Kidney epithelial cell (primary cell): ENCODE measurements around the gene TMEM187. TPM values are rescaled to one million over a fixed set of nuclear protein-coding genes. Genes with fewer than 3 reads are reported as not detected.
"Not testable (repeated sequence)": the region's sequence is repeated elsewhere in the genome, so short reads cannot be mapped to it uniquely, and the experiment has no call there.

ENCODE experiments used
- DNase-seq: peaks from one replicate; pipeline ENCODE4 v3.0.0-alpha.2; 2010; ENCODE audit warnings: low read depth
- H3K27me3 ChIP-seq: 2 replicates; pipeline ENCODE4 v1.6.0; 2011; ENCODE audit warnings: low read length; ENCODE audit not compliant: control insufficient read depth, insufficient read depth
- H3K36me3 ChIP-seq: 2 replicates; pipeline ENCODE4 v1.5.1; 2011; ENCODE audit warnings: low read length; ENCODE audit not compliant: control insufficient read depth, insufficient read depth
- H3K4me3 ChIP-seq: 2 replicates; pipeline ENCODE4 v1.5.1; 2011; ENCODE audit warnings: low read depth, mild to moderate bottlenecking, control low read depth, low read length
- CTCF ChIP-seq: IDR thresholded peaks from 2 replicates; pipeline ENCODE4 v1.5.1; 2011; ENCODE audit warnings: mild to moderate bottlenecking, moderate library complexity, low read length, control low read depth, inconsistent platforms; ENCODE audit not compliant: insufficient read depth, poor library complexity, severe bottlenecking
- total RNA-seq: library from RNA; depleted of rRNA; stranded (reverse); fragments of >200 nt; gene quantifications from 2 replicates; pipeline ENCODE4 v1.2.3, GENCODE V29; 2015

TMEM187 gene
- total RNA-seq, 1 donor from 2014 or later = 6.7 TPM

GRCh38 chrX:153974003-153974725, 1.6 kb downstream of the TMEM187 start:
- no peak for TF ChIP-seq CTCF
- DNase-seq = no peak
- Histone ChIP-seq H3K4me3 (no peak overlapping the region), H3K27me3 (no peaks in the 10 kb centered on the region), H3K36me3 (no peaks in the 10 kb centered on the region)

GRCh38 chrX:153974726-153975286, 2.3 kb downstream of the TMEM187 start:
- DNase-seq = no peak
- Histone ChIP-seq H3K4me3 (no peak overlapping the region), H3K36me3 (no peaks in the 10 kb centered on the region), H3K27me3 (no peaks in the 10 kb centered on the region)
- TF ChIP-seq CTCF = no peak

- not testable (repeated sequence) for DNase-seq, H3K36me3 ChIP-seq, H3K4me3 ChIP-seq, H3K27me3 ChIP-seq
Measured at GRCh38 chrX:153980394-153980793, 7.8 kb downstream of the TMEM187 start.

GRCh38 chrX:153981231-153981630, 8.7 kb downstream of the TMEM187 start:
- no peaks in the 10 kb centered on the region for H3K27me3 ChIP-seq
- no peak overlapping the region for H3K4me3 ChIP-seq
- DNase-seq = no peak
- no peak for TF ChIP-seq CTCF
- H3K36me3 ChIP-seq = no peaks in the 10 kb centered on the region

GRCh38 chrX:153981771-153982533, 9.4 kb downstream of the TMEM187 start:
- Histone ChIP-seq H3K27me3 (no peaks in the 10 kb centered on the region), H3K4me3 (no peak overlapping the region), H3K36me3 (no peaks in the 10 kb centered on the region)
- no peak for DNase-seq
- no peak for TF ChIP-seq CTCF

- no peak for DNase-seq
- no peaks in the 10 kb centered on the region for H3K27me3 ChIP-seq
- H3K36me3 ChIP-seq = no peaks in the 10 kb centered on the region
- H3K4me3 ChIP-seq = no peak overlapping the region
- TF ChIP-seq CTCF = no peak
Measured at GRCh38 chrX:153983321-153983801, 10.8 kb downstream of the TMEM187 start.
